T-helper 22 cell (primary cell): ENCODE data around the gene SRBD1.

Experiments
- DNase-seq: peaks from one replicate; pipeline ENCODE4 v3.0.0-alpha.2; 2020; ENCODE audit warnings: low read depth

Gene SRBD1

DNA sequence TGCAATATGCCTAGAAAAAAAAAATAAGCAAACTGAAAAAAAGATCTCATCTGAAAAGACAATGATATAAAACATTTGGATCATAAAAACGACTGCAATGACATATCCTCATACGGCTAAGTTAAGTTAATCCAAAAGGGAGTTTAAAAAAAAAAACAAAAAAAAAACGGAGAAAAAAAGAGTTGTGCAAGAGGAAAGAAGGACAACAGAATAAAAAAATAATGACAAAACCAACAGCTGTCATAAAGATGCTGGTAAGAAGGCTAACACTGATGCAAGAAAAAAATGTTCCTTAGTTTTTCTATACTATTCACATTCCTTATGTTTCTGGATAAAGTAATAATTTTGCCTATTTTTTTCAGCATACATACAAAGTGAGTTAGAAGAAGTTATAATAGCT lies 192.5 kb downstream of the SRBD1 start:
- no peak for DNase-seq

DNA sequence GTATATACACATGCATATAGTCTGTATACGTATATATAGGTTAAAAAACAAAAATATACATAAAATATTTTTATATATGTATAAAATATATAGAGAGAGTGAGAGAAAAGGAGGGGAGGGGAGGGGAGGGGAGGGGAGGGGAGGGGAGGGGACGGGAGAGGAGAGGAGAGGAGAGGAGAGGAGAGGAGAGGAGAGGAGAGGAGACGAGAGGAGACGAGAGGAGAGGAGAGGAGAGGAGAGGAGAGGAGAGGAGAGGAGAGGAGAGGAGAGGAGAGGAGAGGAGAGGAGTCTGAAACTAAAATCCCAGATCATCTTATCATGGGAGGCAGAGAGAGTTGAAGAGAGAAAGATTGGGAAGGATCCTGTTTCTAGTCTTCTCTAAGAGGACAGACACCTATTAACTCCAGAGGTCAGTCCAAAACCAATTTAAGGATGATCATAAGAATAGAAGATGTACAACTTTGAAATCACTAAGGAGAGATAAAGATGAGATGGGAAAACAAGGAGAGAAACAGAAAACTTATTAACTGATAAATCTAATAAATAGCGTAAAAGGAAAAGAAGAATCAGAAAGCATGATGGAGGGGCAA lies 195.4 kb downstream of the SRBD1 start:
- DNase-seq: no peak

DNA sequence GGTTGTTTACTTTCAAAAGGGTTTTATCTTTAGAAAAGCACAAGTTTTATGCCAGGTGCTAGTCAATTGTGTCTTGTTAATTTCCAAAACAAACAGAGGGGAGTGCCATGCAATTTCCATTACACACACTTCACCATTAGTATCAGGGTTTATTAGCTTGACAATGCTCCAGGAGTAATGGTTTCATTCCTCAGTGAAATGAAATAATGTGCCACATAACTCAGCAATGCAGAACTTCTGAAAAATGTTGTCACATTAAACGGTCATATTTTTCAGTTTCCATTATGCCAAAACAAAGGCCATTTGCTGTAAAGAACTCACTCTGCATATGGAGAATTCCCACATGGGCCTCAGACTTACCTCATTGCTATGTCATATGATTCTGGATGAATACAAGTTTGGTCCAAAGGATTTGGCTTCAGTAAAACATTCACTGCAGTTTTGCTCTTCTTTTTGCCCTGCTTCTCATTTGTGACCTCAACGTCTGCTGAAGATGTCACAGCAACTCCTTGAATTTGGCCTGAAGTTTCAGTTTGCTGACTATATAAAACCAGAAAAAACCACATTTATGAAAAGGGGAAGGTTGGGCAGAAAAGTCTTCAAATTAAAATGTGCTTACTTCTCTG lies 198.2 kb downstream of the SRBD1 start:
- no peak for DNase-seq

DNA sequence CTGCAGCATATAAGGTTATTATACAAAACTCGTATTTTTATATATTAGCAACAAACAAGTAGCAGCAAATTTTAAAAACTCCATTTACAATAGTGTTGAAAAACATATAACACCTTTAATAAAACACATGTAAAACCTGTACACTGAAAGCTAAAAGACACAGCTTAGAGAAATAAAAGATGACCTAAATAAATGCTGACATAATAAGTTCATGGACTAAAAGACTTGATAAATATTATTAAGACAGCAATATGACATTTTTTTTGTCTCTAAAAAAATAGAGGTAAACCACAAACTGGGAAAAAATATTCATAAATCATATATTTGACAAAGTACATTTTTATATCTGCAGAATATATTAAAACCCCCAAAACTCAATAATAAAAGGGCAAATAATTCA lies 201.4 kb downstream of the SRBD1 start:
- DNase-seq: no peak

DNA sequence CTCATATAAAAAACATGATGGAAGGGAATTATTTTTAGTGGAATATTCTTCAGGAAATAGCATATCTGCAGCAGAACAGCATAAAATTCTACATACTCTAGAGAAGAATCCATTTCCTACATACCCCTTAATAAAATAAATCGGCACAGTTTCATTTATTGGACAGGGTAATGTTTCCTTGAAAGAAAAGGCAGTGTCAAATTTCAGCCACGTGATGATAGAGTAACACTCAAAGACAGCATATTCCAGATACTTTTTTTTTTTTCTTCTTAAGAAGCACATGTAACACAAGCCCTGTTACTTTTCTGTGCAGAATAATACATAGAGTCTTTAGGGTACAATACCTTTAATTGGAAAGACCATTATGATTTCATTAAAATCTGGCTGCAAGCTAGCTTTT lies 204.4 kb downstream of the SRBD1 start:
- DNase-seq: no peak

DNA sequence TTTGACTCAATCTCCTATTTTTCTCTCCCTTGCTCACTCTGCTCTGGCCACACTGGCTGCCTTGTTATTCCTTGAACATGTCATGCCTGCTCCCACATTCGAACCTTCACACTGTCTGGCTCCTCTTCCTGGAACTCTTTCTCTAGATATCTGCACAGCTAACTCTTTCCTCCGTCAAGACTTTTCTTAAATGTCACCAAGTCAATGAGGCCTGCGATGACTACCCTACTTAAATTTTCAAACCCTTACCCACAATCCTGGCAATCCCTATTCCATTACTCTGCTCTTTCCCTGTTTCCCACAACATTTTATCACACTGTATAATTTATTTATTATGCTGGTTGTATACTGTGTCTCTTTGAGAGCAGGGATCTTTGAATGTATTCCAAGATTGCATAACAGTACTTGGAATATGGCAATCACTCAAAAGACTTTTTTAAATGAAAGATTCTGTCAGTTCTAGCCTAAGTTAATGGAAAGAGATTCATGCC lies 206.2 kb downstream of the SRBD1 start:
- DNase-seq: no peak

DNA sequence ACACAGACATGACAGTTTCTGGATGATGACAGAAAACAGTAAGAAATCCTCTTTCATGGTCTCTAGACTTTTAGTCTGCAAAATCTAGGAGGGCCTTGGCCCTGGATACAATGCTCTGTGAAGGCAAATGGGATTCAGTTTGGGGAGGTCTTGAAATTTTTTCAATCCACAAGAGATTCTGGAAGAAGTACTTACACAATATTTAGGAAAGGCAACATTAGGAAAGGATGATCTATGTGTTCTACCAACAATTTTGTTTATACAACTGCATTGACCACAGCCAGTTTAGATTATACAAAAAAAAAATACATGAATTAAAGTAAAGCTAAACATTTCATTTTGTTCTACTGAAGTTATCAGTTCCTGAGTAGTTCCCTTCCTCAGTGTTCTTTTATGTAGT lies 208.0 kb downstream of the SRBD1 start:
- DNase-seq: no peak

DNA sequence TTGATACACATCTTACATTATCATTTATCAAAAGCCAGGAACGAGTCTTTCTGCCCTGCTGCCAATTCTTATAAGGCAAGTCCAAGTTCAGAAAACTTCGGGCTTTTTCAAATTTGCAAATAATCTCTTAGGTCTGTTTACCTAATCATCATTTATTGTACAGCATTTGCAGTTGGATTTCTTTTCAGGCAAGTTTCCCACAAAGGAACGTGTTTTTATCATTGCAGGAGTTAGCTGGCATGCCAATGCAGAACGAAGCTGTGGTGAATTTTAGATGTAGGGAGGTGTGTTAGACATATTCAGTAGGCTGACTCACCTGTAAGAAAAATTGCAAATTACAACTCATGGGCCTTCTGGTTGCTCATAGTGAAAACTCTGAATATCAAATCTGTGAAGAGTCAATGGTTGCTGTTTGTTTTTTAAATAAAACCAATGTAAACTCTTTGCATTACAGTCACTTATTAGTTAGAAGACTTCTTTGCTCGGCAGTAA lies 209.6 kb downstream of the SRBD1 start:
- no peak for DNase-seq

DNA sequence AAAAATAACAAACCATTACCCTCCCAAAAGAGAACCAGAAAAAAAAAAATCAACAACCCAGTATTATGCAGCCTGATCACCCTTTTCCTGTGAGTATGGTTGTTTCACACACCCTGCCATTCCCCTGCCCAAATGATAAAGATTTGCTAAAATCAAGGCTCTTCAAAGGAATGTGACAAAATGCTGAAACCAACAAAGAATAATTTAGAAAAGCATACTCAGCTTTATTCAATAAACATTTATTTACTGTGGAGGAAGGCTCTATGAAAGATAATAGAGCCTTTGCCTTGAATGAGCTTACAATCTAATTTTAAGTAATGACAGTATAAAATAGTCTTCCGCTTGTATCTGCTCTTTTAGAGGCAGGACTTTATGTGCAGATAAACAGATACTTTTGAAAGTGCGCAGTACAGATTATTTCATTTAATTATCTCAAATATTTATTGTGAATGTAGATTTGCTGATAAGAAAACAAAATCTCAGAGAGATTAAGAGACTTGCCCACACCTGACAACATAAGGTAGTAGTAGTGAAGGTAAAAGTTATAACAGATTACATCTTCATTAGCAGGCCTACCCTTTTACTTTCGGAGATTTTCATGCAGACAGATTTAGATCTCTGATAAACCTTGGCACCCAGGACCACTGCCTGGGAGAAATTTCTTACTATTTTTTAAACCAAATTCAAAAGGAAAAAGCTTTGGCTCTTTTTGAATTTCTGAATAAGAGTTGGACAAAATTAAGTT lies 211.9 kb downstream of the SRBD1 start:
- DNase-seq: no peak

DNA sequence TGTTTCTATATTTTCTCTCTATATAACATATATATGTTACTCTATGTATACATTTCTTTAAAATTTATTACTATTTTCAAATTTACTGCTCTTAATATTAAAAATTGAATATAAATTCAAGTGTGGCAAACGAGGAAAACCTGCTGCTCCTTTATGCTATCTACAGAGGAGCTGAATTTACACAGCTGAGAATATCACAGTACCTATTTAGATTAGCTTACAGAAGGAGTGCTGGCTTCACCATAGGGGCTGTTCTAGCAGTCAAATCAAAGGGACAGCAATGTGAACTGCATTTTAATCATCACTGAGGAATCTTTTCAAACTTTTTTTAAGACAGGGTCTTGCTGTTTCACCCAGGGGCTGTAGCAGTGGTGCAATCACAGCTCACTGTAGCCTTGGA lies 213.8 kb downstream of the SRBD1 start:
- no peak for DNase-seq

DNA sequence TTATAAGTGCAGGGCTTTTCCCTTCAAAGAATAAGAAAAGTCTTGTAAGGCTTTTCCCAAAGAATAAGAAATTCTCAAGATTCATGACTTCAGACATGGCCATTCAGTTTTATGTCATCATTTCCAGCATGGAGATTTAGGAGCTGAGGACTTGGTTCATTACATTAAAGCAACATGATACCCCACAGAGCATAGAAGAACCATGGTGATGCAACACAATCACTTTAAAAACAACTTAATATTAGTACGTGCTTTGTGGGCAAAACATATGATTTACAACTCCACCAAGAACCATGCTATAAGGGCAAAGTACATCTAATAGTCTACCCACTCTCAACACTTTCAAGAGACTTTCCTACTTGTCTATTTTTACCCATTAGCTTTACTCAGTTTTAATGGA lies 214.4 kb downstream of the SRBD1 start:
- no peak for DNase-seq

DNA sequence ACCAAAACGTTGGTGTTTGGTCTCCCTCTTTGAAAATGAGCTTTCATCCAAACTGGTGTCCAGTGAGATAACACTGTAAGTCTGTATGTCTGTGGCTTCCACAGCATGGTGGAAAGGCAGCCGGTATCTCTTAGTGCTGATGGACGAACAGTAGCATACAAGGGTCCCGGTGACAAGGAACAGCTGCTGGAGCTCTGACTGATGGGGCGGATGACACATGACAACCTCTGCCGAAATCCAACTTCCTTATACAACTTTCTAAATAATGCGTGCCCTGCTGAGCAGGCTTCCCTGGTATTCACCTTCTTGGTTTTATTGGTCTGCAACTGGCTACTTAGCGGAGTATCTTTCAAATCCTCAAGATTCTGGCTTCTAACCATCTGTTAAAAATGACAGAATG lies 216.2 kb downstream of the SRBD1 start:
- DNase-seq: no peak

DNA sequence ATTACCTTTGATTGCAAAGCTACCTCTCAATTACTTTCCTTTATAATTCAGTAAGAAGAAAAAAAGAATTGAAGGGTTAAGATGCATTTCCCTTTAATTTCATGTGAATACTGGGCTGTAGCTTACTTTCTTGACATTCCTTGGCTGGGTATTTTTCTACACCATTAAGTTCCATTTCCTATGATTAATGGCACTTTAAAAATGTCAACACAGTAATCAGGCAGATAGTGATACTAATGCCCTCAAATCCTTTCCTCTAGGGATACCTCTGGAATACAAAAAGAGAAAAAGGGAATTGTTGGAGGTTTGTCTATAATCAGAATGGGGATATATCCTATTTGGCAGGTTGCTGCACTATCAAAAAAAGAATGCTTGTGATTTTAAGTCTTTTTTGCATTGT lies 216.9 kb downstream of the SRBD1 start:
- no peak for DNase-seq

DNA sequence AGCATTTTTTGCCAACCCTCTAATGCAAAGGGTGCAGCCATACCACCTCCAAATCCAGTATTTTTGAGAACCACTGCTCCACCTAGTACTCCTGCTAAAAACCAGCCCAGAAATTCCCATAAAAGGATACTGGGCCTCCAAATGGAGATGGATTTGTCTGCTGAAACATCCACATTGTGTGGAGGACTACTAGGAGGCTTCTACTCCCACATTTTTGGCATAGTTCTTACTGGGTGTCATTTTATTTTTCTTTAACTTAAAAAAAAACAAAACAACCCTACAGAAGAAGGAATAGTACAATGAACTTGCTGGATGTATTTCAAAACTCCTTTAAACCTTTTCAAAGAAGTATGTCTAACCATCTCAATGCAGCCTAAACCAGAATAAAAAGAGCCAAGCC lies 219.2 kb downstream of the SRBD1 start:
- no peak for DNase-seq

DNA sequence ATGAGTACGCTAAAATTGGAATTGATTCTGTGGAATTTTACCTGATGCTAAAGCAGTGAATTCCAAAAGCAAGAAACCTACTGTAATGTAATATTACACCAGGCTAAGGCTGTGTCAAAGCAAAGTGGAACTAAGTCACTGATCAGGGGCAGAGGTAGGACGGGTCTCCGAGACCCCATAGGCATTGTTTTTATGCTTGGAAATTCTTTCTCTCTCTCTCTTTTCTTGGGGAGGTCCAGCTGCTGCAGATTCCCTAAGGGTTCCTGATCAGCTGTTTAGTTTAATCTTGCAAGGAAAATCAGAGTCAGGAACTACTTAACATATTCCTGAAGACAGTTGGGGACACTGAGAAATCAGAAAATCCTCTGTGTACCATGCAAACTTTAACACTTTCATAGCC lies 220.2 kb downstream of the SRBD1 start:
- DNase-seq: no peak

DNA sequence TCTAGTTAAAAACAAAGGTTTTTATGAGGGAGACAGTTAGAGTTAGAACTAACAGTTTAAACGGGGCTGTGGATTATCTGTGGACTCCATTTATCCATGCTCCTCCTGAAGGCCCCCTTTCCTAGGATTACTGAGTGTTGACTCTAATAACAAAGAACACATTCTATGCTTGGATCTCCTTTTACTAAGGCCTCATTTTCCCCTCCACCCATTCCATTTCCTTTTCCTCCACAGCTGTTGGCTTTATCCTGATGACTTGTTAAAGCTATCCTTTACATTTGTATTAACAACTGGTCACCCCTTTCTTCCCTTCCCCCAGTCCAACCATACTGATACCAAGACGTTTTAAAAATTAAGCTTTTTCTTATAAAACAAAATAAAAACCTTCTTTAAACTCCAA lies 220.6 kb downstream of the SRBD1 start:
- no peak for DNase-seq

DNA sequence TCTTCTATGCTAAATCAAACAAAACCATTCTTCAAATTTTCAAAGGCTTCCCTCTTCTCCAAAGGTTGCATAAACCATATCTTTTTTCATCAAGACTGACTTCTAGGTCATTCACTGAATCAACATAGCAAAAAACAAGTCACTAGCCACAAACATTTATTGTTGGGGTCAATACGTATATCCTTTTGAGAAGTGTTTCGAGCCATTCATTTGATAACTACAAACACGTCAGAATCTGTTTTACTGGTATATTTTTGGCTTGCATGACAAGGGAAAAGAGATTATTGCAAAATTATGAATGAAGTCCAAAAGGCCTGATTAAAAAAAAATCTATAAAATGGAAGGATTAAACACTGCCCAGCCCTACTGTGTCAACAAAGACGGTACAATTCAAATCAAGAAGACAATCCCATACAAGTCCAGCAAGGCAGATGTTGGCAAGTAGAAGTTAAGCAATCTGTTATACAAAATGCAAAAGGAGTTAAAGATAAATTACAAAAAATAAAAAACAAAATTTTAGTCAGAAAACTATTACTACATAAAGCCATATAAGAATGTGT lies 222.4 kb downstream of the SRBD1 start:
- no peak for DNase-seq

DNA sequence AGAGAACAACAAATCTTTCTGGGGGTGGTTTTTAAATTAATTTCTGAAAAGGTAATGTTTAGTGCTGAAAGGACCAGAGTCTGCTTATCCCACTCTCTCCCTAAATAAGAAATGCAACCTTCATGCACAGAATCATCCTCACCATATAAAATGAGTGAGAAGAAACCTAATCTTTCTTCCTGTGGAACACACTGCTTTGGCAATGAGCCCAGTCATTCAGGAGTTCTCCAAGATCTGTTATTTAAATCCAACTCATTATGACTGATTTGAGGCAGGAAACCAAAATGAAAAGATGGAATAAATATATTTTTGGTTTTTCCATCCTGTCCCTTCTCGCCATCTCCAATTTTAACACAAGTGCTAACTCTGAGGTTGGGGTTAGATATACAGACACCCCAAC lies 228.3 kb downstream of the SRBD1 start:
- no peak for DNase-seq

DNA sequence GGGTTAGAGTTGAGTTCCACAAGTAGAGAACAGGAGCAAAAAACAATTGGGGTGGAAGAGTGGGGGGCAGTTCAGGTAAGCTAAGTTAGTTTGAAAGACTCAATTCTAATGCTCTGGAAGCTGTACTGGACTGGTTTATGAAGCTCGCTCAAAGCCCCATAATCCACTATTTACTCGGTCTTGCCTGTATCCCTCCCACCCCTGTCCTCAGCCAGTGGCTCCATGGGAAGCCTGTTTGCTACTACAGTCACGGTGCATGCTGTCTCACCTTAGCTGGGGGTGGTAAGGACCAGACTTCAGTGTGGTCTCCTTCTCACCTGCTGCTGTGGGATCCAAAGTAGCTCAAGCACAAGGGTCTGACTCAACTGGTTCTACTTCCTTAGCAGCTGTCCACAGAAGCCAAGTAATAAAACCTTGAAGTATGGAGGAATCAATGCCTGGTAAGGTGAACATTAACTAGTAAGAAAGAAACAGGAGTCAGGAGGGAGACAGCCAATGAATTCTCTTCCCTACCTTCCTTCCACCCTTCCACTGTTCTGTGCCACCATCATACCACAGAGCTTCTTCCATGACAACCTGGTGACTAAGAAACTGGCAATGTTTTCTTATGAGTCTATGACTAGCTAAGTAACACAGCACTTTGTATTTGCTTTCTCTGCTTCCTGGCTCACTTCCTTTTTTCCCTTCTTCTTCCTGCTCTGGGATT lies 230.8 kb downstream of the SRBD1 start:
- no peak for DNase-seq

DNA sequence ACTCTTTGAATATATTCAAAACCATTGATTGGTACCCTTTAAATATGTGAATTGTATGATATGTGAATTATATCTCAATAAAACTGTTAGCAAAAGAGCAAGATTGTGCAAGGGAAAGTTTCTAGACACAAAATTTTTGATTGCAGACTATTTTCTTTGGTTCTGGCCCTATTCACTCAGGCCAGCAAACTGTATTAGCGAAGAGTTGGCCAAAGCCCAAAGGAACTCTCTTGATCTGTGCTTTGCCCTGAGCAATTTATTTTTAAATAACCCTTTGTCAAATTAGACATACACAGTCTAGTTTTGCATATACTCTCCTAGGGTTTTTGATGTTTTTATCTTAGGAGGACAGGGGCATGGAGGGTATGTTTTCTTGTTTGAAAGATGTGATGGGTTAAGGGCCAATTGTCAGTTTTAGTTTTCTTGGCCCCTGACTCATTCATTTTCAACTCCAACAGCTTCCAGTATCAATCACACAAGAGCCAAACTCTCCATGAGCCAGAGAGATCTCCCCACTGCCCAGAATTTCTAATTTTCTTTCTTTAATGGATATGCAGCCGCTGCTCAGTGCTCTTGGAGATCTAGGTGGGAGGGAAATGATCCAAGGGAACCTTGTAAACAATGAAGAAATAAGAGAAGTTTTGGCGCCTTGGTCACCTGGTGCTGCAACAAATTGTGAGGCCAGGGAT lies 231.5 kb downstream of the SRBD1 start:
- no peak for DNase-seq

DNA sequence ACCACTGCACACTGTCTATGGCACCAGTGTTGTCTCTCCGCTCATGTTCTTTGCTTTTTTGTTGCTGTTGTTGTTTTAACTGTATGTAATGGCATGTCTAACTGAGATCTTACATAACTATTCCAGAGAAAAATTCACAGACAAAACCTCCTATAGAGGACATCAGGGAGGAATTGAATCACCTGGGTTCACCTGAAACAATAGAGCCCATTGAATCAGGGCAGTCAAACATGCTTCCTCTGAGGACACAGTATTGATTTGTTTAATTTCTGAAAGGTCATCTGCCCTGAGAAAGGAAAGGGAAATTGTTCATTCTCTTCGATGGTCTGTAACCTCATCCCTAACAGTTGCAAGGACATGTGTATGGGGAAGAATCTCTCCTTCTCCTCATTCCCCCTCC lies 237.5 kb downstream of the SRBD1 start:
- DNase-seq: no peak

DNA sequence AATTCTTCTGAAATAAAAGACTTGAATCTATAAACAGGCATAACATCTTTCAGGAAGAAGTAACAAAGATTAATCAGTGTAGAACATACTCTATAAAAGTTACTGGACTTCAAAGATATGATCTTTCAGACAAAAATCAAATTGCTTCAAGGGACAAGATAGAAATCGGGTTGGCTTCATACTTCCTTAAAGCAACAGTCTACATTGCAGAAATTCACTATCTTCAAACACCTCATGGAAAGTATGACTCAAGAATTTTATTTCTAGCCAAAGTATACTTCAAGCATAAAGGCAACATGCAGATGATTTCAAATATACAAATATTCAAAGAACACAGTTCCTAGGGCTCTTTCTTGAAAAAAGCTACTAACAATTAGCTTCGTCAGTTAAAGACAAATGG lies 240.7 kb downstream of the SRBD1 start:
- no peak for DNase-seq
